Astrocyte (in vitro differentiated cells and primary cell): Measurements from ENCODE around the gene MTHFSD. TPM values are rescaled to one million over a fixed set of nuclear protein-coding genes. Genes with fewer than 3 reads are reported as not detected.

Experiments used
- DNase-seq: peaks from one replicate; pipeline ENCODE4 v3.0.0-alpha.2; 2010; ENCODE audit warnings: low read depth
- FAIRE-seq: peaks from 2 replicates; lab custom pipeline; 2011; peaks lifted over from hg19 to GRCh38; lab: Jason Lieb, UNC
- H2AFZ ChIP-seq: 2 replicates; pipeline ENCODE4 v1.6.0; 2012; ENCODE audit warnings: low read depth, low read length, inconsistent platforms
- H3K27ac ChIP-seq: 2 replicates; pipeline ENCODE4 v1.5.1; 2011; ENCODE audit warnings: low read depth, low read length, inconsistent platforms
- H3K27me3 ChIP-seq: 2 replicates; pipeline ENCODE4 v1.6.0; 2011; ENCODE audit warnings: low read length, inconsistent platforms; ENCODE audit not compliant: insufficient read depth
- H3K36me3 ChIP-seq: 2 replicates; pipeline ENCODE4 v1.5.1; 2011; ENCODE audit warnings: low read length, inconsistent platforms; ENCODE audit not compliant: insufficient read depth
- H3K4me1 ChIP-seq: 2 replicates; pipeline ENCODE4 v1.5.1; 2011; ENCODE audit warnings: low read length, inconsistent platforms; ENCODE audit not compliant: insufficient read depth
- H3K4me2 ChIP-seq: 2 replicates; pipeline ENCODE4 v1.6.0; 2012; ENCODE audit warnings: low read length, inconsistent platforms
- H3K4me3 ChIP-seq: 2 replicates; pipeline ENCODE4 v1.5.1; 2011; ENCODE audit warnings: low read depth, mild to moderate bottlenecking, low read length, inconsistent platforms; ENCODE audit not compliant: insufficient read depth
- H3K79me2 ChIP-seq: 2 replicates; pipeline ENCODE4 v1.6.0; 2012; ENCODE audit warnings: mild to moderate bottlenecking, low read length, inconsistent platforms; ENCODE audit not compliant: insufficient read depth
- H3K9ac ChIP-seq: 2 replicates; pipeline ENCODE4 v1.6.0; 2012; ENCODE audit warnings: mild to moderate bottlenecking, low read length, inconsistent platforms
- H3K9me3 ChIP-seq: 2 replicates; pipeline ENCODE4 v1.5.1; 2012; ENCODE audit warnings: low read depth, mild to moderate bottlenecking, low read length, inconsistent platforms; ENCODE audit not compliant: insufficient read depth
- H4K20me1 ChIP-seq: 2 replicates; pipeline ENCODE4 v1.6.0; 2012; ENCODE audit warnings: low read length, inconsistent platforms; ENCODE audit not compliant: insufficient read depth
- H3K27ac Mint-ChIP-seq: one replicate; pipeline ENCODE4 v1.8.0; 2021; ENCODE audit warnings: mild to moderate bottlenecking, mixed read lengths; ENCODE audit not compliant: unreplicated experiment
- H3K27me3 Mint-ChIP-seq: one replicate; pipeline ENCODE4 v1.8.0; 2021; ENCODE audit warnings: low read depth, mixed read lengths; ENCODE audit not compliant: unreplicated experiment
- H3K36me3 Mint-ChIP-seq: one replicate; pipeline ENCODE4 v1.8.0; 2021; ENCODE audit warnings: low read depth, mixed read lengths; ENCODE audit not compliant: unreplicated experiment
- H3K4me1 Mint-ChIP-seq: one replicate; pipeline ENCODE4 v1.8.0; 2021; ENCODE audit warnings: low read depth, mixed read lengths; ENCODE audit not compliant: unreplicated experiment
- H3K4me3 Mint-ChIP-seq: one replicate; pipeline ENCODE4 v1.8.0; 2021; ENCODE audit warnings: mild to moderate bottlenecking, moderate library complexity, mixed read lengths; ENCODE audit not compliant: unreplicated experiment
- H3K9me3 Mint-ChIP-seq: one replicate; pipeline ENCODE4 v1.8.0; 2021; ENCODE audit warnings: mild to moderate bottlenecking, mixed read lengths; ENCODE audit not compliant: unreplicated experiment
- EZH2 ChIP-seq: IDR thresholded peaks from 2 replicates; pipeline ENCODE4 v1.6.1; 2012; ENCODE audit warnings: mild to moderate bottlenecking, low read length, inconsistent platforms; ENCODE audit not compliant: insufficient read depth
- total RNA-seq: library from RNA; stranded (reverse); gene quantifications from 2 replicates; pipeline ENCODE4 v1.2.1, GENCODE V29; 2021
- TF ChIP-seq, protein P1 (sequence below): IDR thresholded peaks from 2 replicates; pipeline ENCODE4 v1.5.1; 2011; ENCODE audit warnings: low read depth, mild to moderate bottlenecking, inconsistent platforms, low read length, moderate library complexity; ENCODE audit not compliant: insufficient read depth

MTHFSD gene
- total RNA-seq, 1 donor from 2014 or later: 15.6 TPM

DNA sequence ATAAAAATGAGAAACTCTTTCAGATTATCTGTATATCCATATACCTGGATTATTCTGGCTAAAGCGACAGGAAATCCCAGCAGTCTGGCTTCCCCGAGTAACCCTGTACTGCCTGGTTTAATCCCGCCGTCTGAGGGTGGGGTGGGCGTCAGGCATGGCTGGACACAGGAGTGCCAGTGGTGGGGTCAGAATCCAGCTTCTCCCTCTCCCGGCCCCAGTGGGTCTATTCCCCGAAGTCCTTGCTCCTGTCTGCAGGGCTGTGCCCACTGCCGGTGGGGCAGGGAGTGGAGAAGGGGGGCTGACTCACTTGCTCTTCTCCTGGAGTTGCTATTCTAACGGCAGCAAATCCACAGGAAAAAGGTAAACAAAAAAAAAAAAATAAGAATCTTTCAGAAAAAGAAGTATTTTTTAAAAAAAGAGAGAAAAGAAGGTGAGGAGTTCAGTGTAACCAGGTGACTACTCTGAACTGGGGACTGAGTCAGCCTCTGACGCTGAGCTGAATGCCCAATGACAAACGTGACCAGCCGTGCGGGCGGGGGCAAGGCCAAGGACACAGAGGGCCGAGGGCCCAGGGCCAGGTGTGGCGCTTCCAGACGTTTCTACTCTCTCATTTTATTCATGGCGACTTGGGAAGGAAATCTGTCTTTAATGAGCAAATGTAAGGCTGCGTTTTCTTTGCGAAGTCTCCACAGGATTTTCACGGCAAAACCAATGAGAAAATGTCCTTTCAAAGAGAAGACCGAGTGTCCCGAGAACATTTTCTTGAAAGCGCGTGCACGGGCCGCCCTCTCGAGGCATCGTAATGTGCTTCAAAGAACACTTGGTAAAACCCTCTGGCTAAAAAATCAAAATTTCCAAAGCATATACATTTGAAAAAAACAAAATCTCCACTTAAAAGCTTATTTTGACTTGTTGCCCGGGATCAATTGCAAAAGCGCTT, 24.5 kb downstream of the MTHFSD start:
- Histone ChIP-seq H4K20me1 (no peaks in the 10 kb centered on the region), H3K27ac (no peak overlapping the region), H3K27me3 (no peaks in the 10 kb centered on the region), H3K79me2 (no peaks in the 10 kb centered on the region), H3K36me3 (no peaks in the 10 kb centered on the region), H3K9me3 (no peaks in the 10 kb centered on the region), H3K4me3 (no peak overlapping the region), H3K4me2 (no peak overlapping the region), H2AFZ (no peak overlapping the region), H3K4me1 (no peaks in the 10 kb centered on the region), H3K9ac (no peak overlapping the region)
- Mint-ChIP-seq H3K4me1 (no peaks in the 10 kb centered on the region), H3K36me3 (peaks cover 3% of the 10 kb centered on the region), H3K9me3 (no peaks in the 10 kb centered on the region), H3K4me3 (no peak overlapping the region), H3K27me3 (peaks cover 6% of the 10 kb centered on the region), H3K27ac (no peak overlapping the region)
- TF ChIP-seq, protein P1, sequence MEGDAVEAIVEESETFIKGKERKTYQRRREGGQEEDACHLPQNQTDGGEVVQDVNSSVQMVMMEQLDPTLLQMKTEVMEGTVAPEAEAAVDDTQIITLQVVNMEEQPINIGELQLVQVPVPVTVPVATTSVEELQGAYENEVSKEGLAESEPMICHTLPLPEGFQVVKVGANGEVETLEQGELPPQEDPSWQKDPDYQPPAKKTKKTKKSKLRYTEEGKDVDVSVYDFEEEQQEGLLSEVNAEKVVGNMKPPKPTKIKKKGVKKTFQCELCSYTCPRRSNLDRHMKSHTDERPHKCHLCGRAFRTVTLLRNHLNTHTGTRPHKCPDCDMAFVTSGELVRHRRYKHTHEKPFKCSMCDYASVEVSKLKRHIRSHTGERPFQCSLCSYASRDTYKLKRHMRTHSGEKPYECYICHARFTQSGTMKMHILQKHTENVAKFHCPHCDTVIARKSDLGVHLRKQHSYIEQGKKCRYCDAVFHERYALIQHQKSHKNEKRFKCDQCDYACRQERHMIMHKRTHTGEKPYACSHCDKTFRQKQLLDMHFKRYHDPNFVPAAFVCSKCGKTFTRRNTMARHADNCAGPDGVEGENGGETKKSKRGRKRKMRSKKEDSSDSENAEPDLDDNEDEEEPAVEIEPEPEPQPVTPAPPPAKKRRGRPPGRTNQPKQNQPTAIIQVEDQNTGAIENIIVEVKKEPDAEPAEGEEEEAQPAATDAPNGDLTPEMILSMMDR: no peak
- no peak for TF ChIP-seq EZH2
- DNase-seq (no peak), FAIRE-seq (no peak)

DNA sequence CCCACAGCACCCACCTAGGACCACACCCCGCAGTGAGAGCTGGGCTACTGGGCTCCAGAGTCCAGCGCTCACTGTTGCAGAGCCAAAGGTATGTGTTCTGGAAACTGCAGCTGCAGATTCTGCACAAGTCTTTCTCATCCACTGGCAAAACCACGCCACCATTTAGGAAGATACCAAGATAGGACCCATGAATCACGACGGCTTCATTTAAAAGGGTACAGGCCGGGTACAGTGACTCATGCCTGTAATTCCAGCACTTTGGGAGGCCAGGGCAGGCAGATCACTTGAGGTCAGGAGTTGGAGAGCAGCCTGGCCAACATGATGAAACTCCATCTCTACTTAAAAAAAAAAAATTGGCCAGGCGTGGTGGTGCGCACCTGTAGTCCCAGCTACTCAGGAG, 25.9 kb downstream of the MTHFSD start:
- no peak overlapping the region for H3K4me3 ChIP-seq
- H3K27ac Mint-ChIP-seq: no peak overlapping the region
- no peak overlapping the region for H3K9ac ChIP-seq
- no peaks in the 10 kb centered on the region for H3K79me2 ChIP-seq
- H3K4me3 Mint-ChIP-seq: no peak overlapping the region
- DNase-seq: no peak
- FAIRE-seq: no peak
- no peak overlapping the region for H3K4me2 ChIP-seq
- H3K27ac ChIP-seq: no peak overlapping the region
- no peak for TF ChIP-seq EZH2
- TF ChIP-seq, protein P1: no peak
- no peaks in the 10 kb centered on the region for H3K4me1 Mint-ChIP-seq
- H3K4me1 ChIP-seq: no peaks in the 10 kb centered on the region
- H3K36me3 Mint-ChIP-seq: peaks cover 3% of the 10 kb centered on the region
- H4K20me1 ChIP-seq: no peaks in the 10 kb centered on the region
- H3K27me3 Mint-ChIP-seq: peaks cover 13% of the 10 kb centered on the region
- no peak overlapping the region for H2AFZ ChIP-seq
- H3K27me3 ChIP-seq: peaks cover 2% of the 10 kb centered on the region
- H3K36me3 ChIP-seq: no peaks in the 10 kb centered on the region
- H3K9me3 Mint-ChIP-seq: no peaks in the 10 kb centered on the region
- no peaks in the 10 kb centered on the region for H3K9me3 ChIP-seq
